HG03095 (cell line): ENCODE results near the gene WRAP53.

Experiments
- ATAC-seq: cut with Tn5 transposase; IDR thresholded peaks from one replicate; pipeline ENCODE4 v1.9.1; 2021; ENCODE audit warnings: moderate library complexity; ENCODE audit not compliant: unreplicated experiment

WRAP53 gene

DNA sequence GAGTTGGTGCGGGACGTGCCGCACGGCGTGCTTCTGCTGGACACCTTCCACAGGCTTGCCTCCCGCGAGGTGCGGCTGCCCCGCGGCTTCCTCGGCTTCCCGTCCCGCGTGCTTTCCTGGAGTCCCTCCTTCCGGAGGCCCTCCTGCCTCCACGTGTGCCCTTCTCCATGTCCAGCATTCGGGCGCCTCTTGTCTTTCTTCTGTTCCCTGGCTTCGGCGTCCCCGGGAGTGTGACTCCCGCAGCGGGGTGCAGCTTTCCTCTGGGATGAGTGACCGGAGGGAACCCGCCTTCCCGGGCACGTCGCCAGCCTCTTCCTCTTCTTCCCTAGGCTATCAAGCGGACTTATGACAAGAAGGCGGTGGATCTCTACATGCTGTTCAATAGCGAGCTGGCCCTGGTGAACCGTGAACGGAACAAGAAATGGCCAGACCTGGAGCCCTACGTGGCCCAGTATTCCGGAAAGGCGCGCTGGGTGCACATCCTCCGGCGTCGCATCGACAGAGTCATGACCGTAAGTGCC lies 52.3 kb downstream of the WRAP53 start:
- no peak for ATAC-seq

DNA sequence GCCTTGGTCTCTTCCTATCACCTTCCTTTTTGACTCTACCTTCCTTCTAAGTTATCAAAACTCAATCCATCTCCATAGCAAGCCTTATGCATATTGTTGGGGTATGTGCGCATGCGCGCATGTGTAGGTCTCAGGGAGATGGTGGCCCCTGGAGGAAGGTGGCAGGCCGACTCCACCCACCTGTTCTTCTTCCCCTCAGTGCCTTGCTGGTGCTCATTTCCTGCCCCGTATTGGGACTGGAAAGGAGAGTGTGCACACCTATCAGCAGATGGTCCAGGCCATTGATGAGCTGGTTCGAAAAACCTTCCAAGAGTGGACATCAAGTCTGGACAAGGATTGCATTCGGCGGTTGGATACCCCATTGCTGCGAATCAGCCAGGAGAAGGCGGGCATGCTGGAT lies 54.5 kb downstream of the WRAP53 start:
- no peak for ATAC-seq

GRCh38 chr17:7744416-7744815 lies 56.1 kb downstream of the WRAP53 start:
- ATAC-seq, result no peak

- no peak for ATAC-seq
Measured at GRCh38 chr17:7745748-7746470, 57.6 kb downstream of the WRAP53 start.

DNA sequence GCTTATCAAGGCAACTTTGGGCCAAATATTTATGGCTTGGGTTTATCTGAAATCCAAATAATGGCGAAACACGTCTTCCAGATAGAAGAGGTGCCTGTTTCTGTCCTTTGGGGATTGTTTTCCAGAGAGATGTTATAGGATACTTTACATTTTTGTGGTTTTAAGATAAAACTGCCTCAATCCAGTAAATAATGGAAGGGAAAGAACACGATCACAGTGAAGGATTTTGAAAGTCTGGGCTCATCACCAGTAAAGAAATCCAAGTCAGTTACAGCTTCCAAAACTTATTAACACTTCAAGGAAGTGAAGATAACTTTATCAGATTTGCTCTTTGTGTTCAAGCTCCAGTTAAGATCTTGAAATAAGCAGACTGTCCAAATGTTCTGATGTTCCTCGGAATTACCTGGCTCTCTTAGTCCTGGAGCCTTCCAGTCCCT lies 59.4 kb downstream of the WRAP53 start:
- no peak for ATAC-seq

GRCh38 chr17:7748076-7748775 lies 59.9 kb downstream of the WRAP53 start:
- no peak for ATAC-seq

DNA sequence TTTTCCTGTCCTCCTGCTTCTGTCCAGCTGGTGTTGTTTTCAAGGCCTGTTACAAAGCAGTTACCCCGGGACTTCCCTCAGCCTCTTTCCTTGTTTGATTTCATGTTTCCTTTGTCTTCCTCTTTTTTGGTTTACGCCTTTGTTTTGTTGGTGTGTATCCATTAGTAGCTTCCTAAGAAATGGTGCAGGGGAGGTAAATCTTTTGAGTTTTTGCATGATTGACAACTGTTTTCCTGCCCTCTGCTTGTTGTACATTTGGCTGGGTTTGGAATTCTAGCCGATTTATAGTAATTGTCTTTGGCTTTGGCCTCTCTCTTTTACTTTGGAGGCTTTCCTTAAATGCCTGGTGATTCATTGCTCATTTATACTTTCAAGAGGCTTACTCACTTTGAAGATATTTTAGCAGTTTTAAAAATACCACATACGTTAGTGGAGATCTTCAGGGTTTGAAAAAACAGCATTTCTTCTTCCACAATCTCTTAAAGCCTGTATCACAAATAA lies 62.1 kb downstream of the WRAP53 start:
- no peak for ATAC-seq
